GM18502 (cell line): Measurements from ENCODE around the gene MST1.

ENCODE experiments used
- ATAC-seq: cut with Tn5 transposase; IDR thresholded peaks from one replicate; pipeline ENCODE4 v1.9.1; 2021; ENCODE audit warnings: mild to moderate bottlenecking; ENCODE audit not compliant: unreplicated experiment, poor library complexity

The MST1 gene

GRCh38 chr3:49681543-49681942 lies 7.7 kb downstream of the MST1 start:
- ATAC-seq: no peak

- no peak for ATAC-seq
Measured at GRCh38 chr3:49681232-49681522, 8.1 kb downstream of the MST1 start.

GRCh38 chr3:49680493-49681231 lies 8.6 kb downstream of the MST1 start:
- ATAC-seq: no peak

- no peak for ATAC-seq
Measured at GRCh38 chr3:49675912-49676311, 13.4 kb downstream of the MST1 start.

GRCh38 chr3:49674497-49674983 lies 14.7 kb downstream of the MST1 start:
- ATAC-seq: peak; percentile 20

- peak; percentile 77 for ATAC-seq
Measured at GRCh38 chr3:49673715-49674496, 15.4 kb downstream of the MST1 start, which contains the start of gene APEH. TSS of gene APEH (plus strand) at chr3:49674351. CDS start at chr3:49674402, 51 bp downstream.

GRCh38 chr3:49673121-49673714 lies 16.1 kb downstream of the MST1 start:
- no peak for ATAC-seq

GRCh38 chr3:49671291-49672288 lies 17.7 kb downstream of the MST1 start:
- no peak for ATAC-seq

- no peak for ATAC-seq
Measured at GRCh38 chr3:49670940-49671290, 18.4 kb downstream of the MST1 start.

GRCh38 chr3:49669352-49669751 lies 19.9 kb downstream of the MST1 start:
- no peak for ATAC-seq

GRCh38 chr3:49668861-49669260 lies 20.4 kb downstream of the MST1 start:
- ATAC-seq: no peak

- ATAC-seq: no peak
Measured at GRCh38 chr3:49668414-49668797, 20.9 kb downstream of the MST1 start.

GRCh38 chr3:49667701-49668413 lies 21.4 kb downstream of the MST1 start:
- no peak for ATAC-seq

- ATAC-seq: no peak
Measured at GRCh38 chr3:49666592-49666991, 22.7 kb downstream of the MST1 start.

GRCh38 chr3:49665822-49666519 lies 23.3 kb downstream of the MST1 start:
- no peak for ATAC-seq

- ATAC-seq: no peak
Measured at GRCh38 chr3:49664300-49664699, 25.0 kb downstream of the MST1 start.

- no peak for ATAC-seq
Measured at GRCh38 chr3:49663831-49664230, 25.4 kb downstream of the MST1 start.

- no peak for ATAC-seq
Measured at GRCh38 chr3:49662720-49663413, 26.4 kb downstream of the MST1 start.
